Activated CD4-positive, alpha-beta memory T cell treated with anti-CD3 and anti-CD28 coated beads for 36 hours (primary cell): ENCODE results near the gene KISS1. TPM values are rescaled to one million over a fixed set of nuclear protein-coding genes. Genes with fewer than 3 reads are reported as not detected.
"Not testable (repeated sequence)": the region's sequence is repeated elsewhere in the genome, so short reads cannot be mapped to it uniquely, and the experiment has no call there.

ENCODE experiments used
- CTCF ChIA-PET: fragments of 350-600 bp; sonication (Branson Sonifier 250); formaldehyde crosslinking; loops from one replicate; lab custom pipeline; 2021; ENCODE audit warnings: antibody characterized with exemption, inconsistent platforms; lab: Charles Lee
- POLR2A ChIA-PET: fragments of 350-600 bp; sonication (Branson Sonifier 250); formaldehyde crosslinking; loops from one replicate; lab custom pipeline; 2021; ENCODE audit warnings: antibody characterized with exemption; lab: Charles Lee
- DNase-seq: peaks from one replicate; pipeline ENCODE4 v3.0.0-alpha.2; 2020
- H3K27ac Mint-ChIP-seq: one replicate; pipeline ENCODE4 v1.8.0; 2021; ENCODE audit warnings: mixed read lengths
- H3K27me3 Mint-ChIP-seq: one replicate; pipeline ENCODE4 v1.8.0; 2021; ENCODE audit warnings: mixed read lengths
- H3K36me3 Mint-ChIP-seq: one replicate; pipeline ENCODE4 v1.8.0; 2021; ENCODE audit warnings: mixed read lengths
- H3K4me1 Mint-ChIP-seq: one replicate; pipeline ENCODE4 v1.8.0; 2021; ENCODE audit warnings: low read depth, mixed read lengths
- H3K4me3 Mint-ChIP-seq: one replicate; pipeline ENCODE4 v1.8.0; 2021; ENCODE audit warnings: mild to moderate bottlenecking, mixed read lengths
- H3K9me3 Mint-ChIP-seq: one replicate; pipeline ENCODE4 v1.8.0; 2021; ENCODE audit warnings: mixed read lengths
- intact Hi-C: fragments of 100-400 bp; cut with micrococcal nuclease; formaldehyde crosslinking; loops from one replicate; pipeline ENCODE4 v1.15.1; 2023
- total RNA-seq, 2 experiments: library from RNA; stranded (reverse); gene quantifications; one replicate each; pipeline ENCODE4 v1.2.3, GENCODE V29; 2021

KISS1 gene, protein sequence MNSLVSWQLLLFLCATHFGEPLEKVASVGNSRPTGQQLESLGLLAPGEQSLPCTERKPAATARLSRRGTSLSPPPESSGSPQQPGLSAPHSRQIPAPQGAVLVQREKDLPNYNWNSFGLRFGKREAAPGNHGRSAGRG
- total RNA-seq, result not detected

GRCh38 chr1:204196068-204196795 lies at the start of gene KISS1:
Gene KISS1, minus strand, starts transcription at chr1:204196491. Its CDS starts 3,615 bp downstream, at chr1:204192876.
- ChIA-PET POLR2A (no interaction called here), CTCF (interaction anchor here (0.6 to 2.8 kb wide), 2 partner anchors 10 to 11 kb away, joined by 3 to 23 read pairs; no protein-coding TSS in a partner anchor)
- no peak within 1 kb of the TSS for H3K27ac Mint-ChIP-seq
- H3K9me3 Mint-ChIP-seq, result no peaks in the 10 kb centered on the region
- H3K4me3 Mint-ChIP-seq, result no peak within 1 kb of the TSS
- peaks cover 9% of the 10 kb centered on the region for H3K27me3 Mint-ChIP-seq
- DNase-seq, result no peak
- no peaks in the 10 kb centered on the region for H3K4me1 Mint-ChIP-seq
- intact Hi-C loops, result no loop called here
- no peaks in the 10 kb centered on the region for H3K36me3 Mint-ChIP-seq

- intact Hi-C loops, result no loop called here
- Mint-ChIP-seq H3K36me3 (no peaks in the 10 kb centered on the region), H3K27ac (no peak overlapping the region), H3K27me3 (no peaks in the 10 kb centered on the region), H3K4me1 (no peaks in the 10 kb centered on the region), H3K9me3 (no peaks in the 10 kb centered on the region), H3K4me3 (no peak overlapping the region)
- ChIA-PET POLR2A (interaction anchor here (0.6 kb wide), 1 partner anchor 28 kb away, joined by 3 read pairs; no protein-coding TSS in a partner anchor), CTCF (no interaction called here)
- DNase-seq, result no peak
Observed at GRCh38 chr1:204242920-204243319, 46.6 kb upstream of the KISS1 start.

DNA sequence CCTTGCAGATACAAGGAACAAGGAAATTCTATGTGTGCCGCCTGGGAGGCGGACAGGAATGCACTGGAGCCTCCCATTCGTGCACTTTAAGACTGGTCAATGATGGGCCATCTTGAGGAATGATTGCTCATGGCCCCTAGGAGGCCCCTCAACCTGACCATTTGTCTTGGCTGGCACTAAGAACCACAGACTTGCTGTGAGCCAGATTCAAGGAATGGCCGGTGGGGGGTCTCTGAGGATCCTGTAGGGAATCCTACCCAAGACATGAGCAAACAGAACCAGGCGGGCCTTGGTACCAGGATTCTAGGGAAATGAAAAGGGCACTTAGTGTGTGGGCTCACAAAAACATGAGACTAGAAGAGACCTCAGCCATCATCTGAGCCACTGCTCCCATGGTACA lies 45.6 kb upstream of the KISS1 start:
- no peaks in the 10 kb centered on the region for H3K27me3 Mint-ChIP-seq
- POLR2A ChIA-PET, result no interaction called here
- DNase-seq, result no peak
- intact Hi-C loops, result no loop called here
- H3K27ac Mint-ChIP-seq, result no peak overlapping the region
- CTCF ChIA-PET, result no interaction called here
- no peaks in the 10 kb centered on the region for H3K4me1 Mint-ChIP-seq
- H3K36me3 Mint-ChIP-seq, result no peaks in the 10 kb centered on the region
- no peaks in the 10 kb centered on the region for H3K9me3 Mint-ChIP-seq
- no peak overlapping the region for H3K4me3 Mint-ChIP-seq

- no peak overlapping the region for H3K4me3 Mint-ChIP-seq
- ChIA-PET POLR2A (no interaction called here), CTCF (interaction anchor here (1.1 kb wide), 1 partner anchor 36 kb away, joined by 3 read pairs; no protein-coding TSS in a partner anchor)
Observed at GRCh38 chr1:204241050-204241449, 44.8 kb upstream of the KISS1 start.

GRCh38 chr1:204240233-204240632 lies 43.9 kb upstream of the KISS1 start:
- intact Hi-C loops, result no loop called here
- Mint-ChIP-seq H3K4me3 (no peak overlapping the region), H3K27ac (no peak overlapping the region), H3K36me3 (no peaks in the 10 kb centered on the region), H3K4me1 (no peaks in the 10 kb centered on the region), H3K9me3 (no peaks in the 10 kb centered on the region), H3K27me3 (no peaks in the 10 kb centered on the region)
- ChIA-PET CTCF (interaction anchor here (1.1 kb wide), 1 partner anchor 35 kb away, joined by 3 read pairs; no protein-coding TSS in a partner anchor), POLR2A (no interaction called here)
- DNase-seq, result no peak

More at GRCh38 chr1:204241050-204241449, 44.8 kb upstream of the KISS1 start:
- Mint-ChIP-seq H3K27ac (no peak overlapping the region), H3K27me3 (no peaks in the 10 kb centered on the region), H3K4me1 (no peaks in the 10 kb centered on the region), H3K36me3 (no peaks in the 10 kb centered on the region), H3K9me3 (no peaks in the 10 kb centered on the region)
- no peak for DNase-seq
- intact Hi-C loops, result no loop called here

GRCh38 chr1:204239401-204239800 lies 43.1 kb upstream of the KISS1 start:
- H3K36me3 Mint-ChIP-seq, CTCF ChIA-PET, H3K27ac Mint-ChIP-seq, H3K4me1 Mint-ChIP-seq, H3K4me3 Mint-ChIP-seq, H3K27me3 Mint-ChIP-seq, POLR2A ChIA-PET, DNase-seq, H3K9me3 Mint-ChIP-seq, intact Hi-C loops: not testable (repeated sequence)

GRCh38 chr1:204238520-204238919 lies 42.2 kb upstream of the KISS1 start:
- H3K36me3 Mint-ChIP-seq, H3K4me3 Mint-ChIP-seq, H3K9me3 Mint-ChIP-seq, H3K27me3 Mint-ChIP-seq, intact Hi-C loops, H3K4me1 Mint-ChIP-seq, H3K27ac Mint-ChIP-seq, DNase-seq, POLR2A ChIA-PET, CTCF ChIA-PET: not testable (repeated sequence)

DNA sequence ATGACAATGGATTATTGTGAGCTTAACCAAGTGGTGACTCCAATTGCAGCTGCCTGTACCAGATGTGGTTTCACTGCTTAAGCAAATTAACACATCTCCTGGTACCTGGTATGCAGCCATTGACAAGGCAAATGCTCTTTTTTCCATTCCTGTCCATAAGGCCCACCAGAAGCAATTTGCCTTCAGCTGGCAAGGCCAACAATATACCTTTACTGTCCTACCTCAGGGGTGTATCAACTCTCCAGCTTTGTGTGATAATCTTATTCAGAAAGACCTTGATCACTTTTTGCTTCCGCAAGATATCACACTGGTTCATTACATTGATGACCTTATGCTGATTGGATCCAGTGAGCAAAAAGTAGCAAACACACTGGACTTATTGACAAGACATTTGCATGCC lies 41.2 kb upstream of the KISS1 start:
- H3K4me1 Mint-ChIP-seq, intact Hi-C loops, H3K36me3 Mint-ChIP-seq, H3K27ac Mint-ChIP-seq, DNase-seq, H3K9me3 Mint-ChIP-seq, POLR2A ChIA-PET, H3K4me3 Mint-ChIP-seq, CTCF ChIA-PET, H3K27me3 Mint-ChIP-seq: not testable (repeated sequence)

DNA sequence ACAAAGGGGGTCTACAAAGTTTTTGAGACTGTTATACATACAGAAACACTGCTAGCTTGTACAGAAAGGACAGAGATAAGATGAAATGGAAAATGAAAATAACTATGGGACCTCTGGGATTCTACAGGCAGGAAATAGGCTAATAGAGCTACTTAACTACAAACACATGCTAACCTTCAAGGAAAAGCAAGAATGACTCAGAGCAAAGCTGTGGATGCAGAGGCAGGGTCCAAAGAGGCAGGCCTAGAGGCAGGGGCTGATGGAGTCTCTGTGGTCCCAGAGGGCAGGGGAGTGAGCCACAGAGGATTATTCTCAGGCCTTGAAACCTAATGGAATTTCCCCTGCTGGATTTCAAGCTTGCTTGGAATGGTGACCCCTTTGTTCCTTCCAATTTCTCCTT lies 36.2 kb upstream of the KISS1 start:
- POLR2A ChIA-PET, result no interaction called here
- Mint-ChIP-seq H3K4me1 (no peaks in the 10 kb centered on the region), H3K4me3 (no peak overlapping the region), H3K9me3 (no peaks in the 10 kb centered on the region), H3K36me3 (no peaks in the 10 kb centered on the region), H3K27ac (no peak overlapping the region), H3K27me3 (no peaks in the 10 kb centered on the region)
- intact Hi-C loops, result no loop called here
- no peak for DNase-seq
- CTCF ChIA-PET, result interaction anchor here (1.6 kb wide), 1 partner anchor 26 kb away, joined by 6 read pairs; no protein-coding TSS in a partner anchor

DNA sequence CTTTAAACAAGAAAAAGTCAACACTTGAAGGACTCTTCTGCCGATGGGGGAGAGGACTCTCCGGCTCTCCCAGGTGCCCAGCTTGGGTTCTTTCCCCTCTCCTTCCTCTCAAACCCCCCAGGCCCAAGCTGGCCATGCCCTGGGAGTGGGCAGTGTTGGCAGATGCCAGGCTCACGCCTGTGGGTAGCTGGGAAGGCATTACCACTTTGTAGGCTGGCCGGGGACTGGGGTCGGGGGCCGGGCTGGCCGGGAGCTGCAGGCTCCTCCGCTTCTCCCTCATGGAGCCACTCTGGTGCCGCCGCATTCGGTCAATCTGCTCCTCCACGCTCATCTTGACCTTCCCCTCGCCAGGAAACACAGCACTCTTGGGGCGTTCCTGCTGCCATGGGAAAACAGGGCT lies 33.9 kb upstream of the KISS1 start:
- ChIA-PET POLR2A (no interaction called here), CTCF (interaction anchor here (1.2 to 1.7 kb wide), 3 partner anchors 28 to 134 kb away, joined by 3 to 5 read pairs (median 3); no protein-coding TSS in a partner anchor)
- Mint-ChIP-seq H3K27me3 (no peaks in the 10 kb centered on the region), H3K27ac (no peak overlapping the region), H3K4me1 (no peaks in the 10 kb centered on the region), H3K9me3 (no peaks in the 10 kb centered on the region), H3K36me3 (no peaks in the 10 kb centered on the region), H3K4me3 (no peak overlapping the region)
- intact Hi-C loops, result no loop called here
- no peak for DNase-seq

- Mint-ChIP-seq H3K9me3 (no peaks in the 10 kb centered on the region), H3K36me3 (no peaks in the 10 kb centered on the region), H3K4me1 (no peaks in the 10 kb centered on the region), H3K4me3 (no peak overlapping the region), H3K27me3 (no peaks in the 10 kb centered on the region), H3K27ac (no peak overlapping the region)
- intact Hi-C loops, result no loop called here
- ChIA-PET CTCF (interaction anchor here (1.2 kb wide), 3 partner anchors 22 to 135 kb away, joined by 3 read pairs; no protein-coding TSS in a partner anchor), POLR2A (no interaction called here)
- DNase-seq, result no peak
Observed at GRCh38 chr1:204228896-204229295, 32.6 kb upstream of the KISS1 start.

GRCh38 chr1:204227996-204228785 lies 31.9 kb upstream of the KISS1 start:
- no peak overlapping the region for H3K27ac Mint-ChIP-seq
- CTCF ChIA-PET, result interaction anchor here (0.7 to 1.2 kb wide), 2 partner anchors 21 to 22 kb away, joined by 3 to 4 read pairs; no protein-coding TSS in a partner anchor
- intact Hi-C loops, result no loop called here
- H3K27me3 Mint-ChIP-seq, result no peaks in the 10 kb centered on the region
- H3K4me3 Mint-ChIP-seq, result no peak overlapping the region
- POLR2A ChIA-PET, result no interaction called here
- H3K36me3 Mint-ChIP-seq, result no peaks in the 10 kb centered on the region
- H3K9me3 Mint-ChIP-seq, result no peaks in the 10 kb centered on the region
- H3K4me1 Mint-ChIP-seq, result no peaks in the 10 kb centered on the region
- DNase-seq, result no peak
